HG03521 (cell line): Measurements from ENCODE around the gene ALG1.
A peak's percentile ranks its signal among the peaks of the same experiment; 100 is the strongest.

Source experiments
- ATAC-seq: cut with Tn5 transposase; IDR thresholded peaks from one replicate; pipeline ENCODE4 v1.9.1; 2021; ENCODE audit warnings: mild to moderate bottlenecking, moderate library complexity; ENCODE audit not compliant: unreplicated experiment

Gene ALG1

GRCh38 chr16:5071681-5072333, at the start of gene ALG1:
Gene ALG1 (plus strand): TSS chr16:5071843. CDS start chr16:5071850, 7 bp downstream.
- ATAC-seq = peak; percentile 88

- ATAC-seq = no peak
These were observed 49.1 kb upstream of the ALG1 start for GRCh38 chr16:5022521-5022920.

GRCh38 chr16:5024632-5025031, 47.0 kb upstream of the ALG1 start:
- ATAC-seq = no peak

- no peak for ATAC-seq
These were observed 46.4 kb upstream of the ALG1 start for GRCh38 chr16:5025171-5025632.

GRCh38 chr16:5026664-5027063, 45.0 kb upstream of the ALG1 start:
- no peak for ATAC-seq

- ATAC-seq = no peak
These were observed 44.6 kb upstream of the ALG1 start for GRCh38 chr16:5027086-5027485.

- ATAC-seq = no peak
These were observed 43.9 kb upstream of the ALG1 start for GRCh38 chr16:5027575-5028235.

GRCh38 chr16:5028950-5029475, 42.6 kb upstream of the ALG1 start:
- no peak for ATAC-seq

GRCh38 chr16:5030251-5030870, 41.3 kb upstream of the ALG1 start:
- no peak for ATAC-seq

GRCh38 chr16:5031601-5032000, 40.0 kb upstream of the ALG1 start:
- no peak for ATAC-seq

GRCh38 chr16:5032748-5033167, 38.9 kb upstream of the ALG1 start:
- ATAC-seq = no peak

- peak; percentile 79 for ATAC-seq
These were observed 38.1 kb upstream of the ALG1 start, which contains the start of gene NAGPA for GRCh38 chr16:5033256-5034166. Gene NAGPA (minus strand): TSS chr16:5033935. CDS start chr16:5033914, 21 bp downstream.

GRCh38 chr16:5034167-5034523, 37.5 kb upstream of the ALG1 start:
- ATAC-seq = no peak

GRCh38 chr16:5035909-5036227, 35.8 kb upstream of the ALG1 start:
- ATAC-seq = no peak

GRCh38 chr16:5036228-5037156, 35.2 kb upstream of the ALG1 start:
- no peak for ATAC-seq

GRCh38 chr16:5040451-5040850, 31.2 kb upstream of the ALG1 start:
- ATAC-seq = no peak

GRCh38 chr16:5041600-5042133, 30.0 kb upstream of the ALG1 start:
- ATAC-seq = no peak

- no peak for ATAC-seq
These were observed 29.0 kb upstream of the ALG1 start for GRCh38 chr16:5042574-5043171.

- no peak for ATAC-seq
These were observed 27.6 kb upstream of the ALG1 start for GRCh38 chr16:5044011-5044540.
